Tibial nerve (tissue), 4 donors: ENCODE data around the gene USP20.

Experiments used
- CTCF ChIP-seq, 5 experiments: fragments of 200-600 bp in 3 of 5; fragments of 450-650 bp in 2 of 5; sonication (generic) in 3 of 5; IDR thresholded peaks; one replicate each; pipeline ENCODE4 v1.5.1; 2016 to 2019; ENCODE audit warnings: antibody characterized with exemption in 5 of 5, mild to moderate bottlenecking in 3 of 5, moderate library complexity in 2 of 5
- EP300 ChIP-seq, 2 donors: sonication (generic); formaldehyde crosslinking; IDR thresholded peaks; one replicate each; pipeline ENCODE4 v1.6.1; 2017; ENCODE audit warnings: antibody characterized with exemption in 2 of 2, mild to moderate bottlenecking in 1 of 2
- POLR2A ChIP-seq, 2 donors: fragments of 450-650 bp; IDR thresholded peaks; one replicate each; pipeline ENCODE4 v1.6.1; 2017; ENCODE audit warnings: antibody characterized with exemption in 2 of 2, mild to moderate bottlenecking in 2 of 2, moderate library complexity in 2 of 2

DNA sequence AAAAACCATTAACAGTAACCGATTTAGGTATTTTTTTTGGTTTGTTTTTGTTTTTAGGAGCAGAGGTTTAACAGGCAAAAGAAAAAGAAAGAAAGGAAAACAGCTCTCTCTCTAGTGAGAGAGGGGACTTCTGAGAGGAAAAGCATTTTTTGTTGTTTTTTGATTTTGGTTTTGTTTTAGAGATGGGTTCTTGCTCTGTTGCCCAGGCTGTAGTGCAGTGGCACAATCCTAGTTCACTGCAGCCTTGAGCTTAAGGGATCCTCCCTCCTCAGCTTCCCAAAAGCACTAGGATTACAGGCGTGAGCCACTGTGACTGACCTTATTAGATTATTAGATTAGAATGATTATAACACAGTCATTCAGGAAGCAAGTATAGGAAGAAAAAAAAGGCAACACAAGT is 10.1 kb downstream of the USP20 start:
- TF ChIP-seq CTCF (IDR thresholded peaks at IDR 0.05) = no peak
- TF ChIP-seq POLR2A (IDR thresholded peaks at IDR 0.05) = no peak
- TF ChIP-seq EP300 (IDR thresholded peaks at IDR 0.05) = no peak
